GM19238 (cell line): ENCODE results near the gene SRP14.
A peak's percentile ranks its signal among the peaks of the same experiment; 100 is the strongest.

Experiments
- DNase-seq: peaks from one replicate; pipeline ENCODE4 v3.0.0; 2011; ENCODE audit warnings: low spot score; ENCODE audit not compliant: insufficient read length

Gene SRP14

DNA sequence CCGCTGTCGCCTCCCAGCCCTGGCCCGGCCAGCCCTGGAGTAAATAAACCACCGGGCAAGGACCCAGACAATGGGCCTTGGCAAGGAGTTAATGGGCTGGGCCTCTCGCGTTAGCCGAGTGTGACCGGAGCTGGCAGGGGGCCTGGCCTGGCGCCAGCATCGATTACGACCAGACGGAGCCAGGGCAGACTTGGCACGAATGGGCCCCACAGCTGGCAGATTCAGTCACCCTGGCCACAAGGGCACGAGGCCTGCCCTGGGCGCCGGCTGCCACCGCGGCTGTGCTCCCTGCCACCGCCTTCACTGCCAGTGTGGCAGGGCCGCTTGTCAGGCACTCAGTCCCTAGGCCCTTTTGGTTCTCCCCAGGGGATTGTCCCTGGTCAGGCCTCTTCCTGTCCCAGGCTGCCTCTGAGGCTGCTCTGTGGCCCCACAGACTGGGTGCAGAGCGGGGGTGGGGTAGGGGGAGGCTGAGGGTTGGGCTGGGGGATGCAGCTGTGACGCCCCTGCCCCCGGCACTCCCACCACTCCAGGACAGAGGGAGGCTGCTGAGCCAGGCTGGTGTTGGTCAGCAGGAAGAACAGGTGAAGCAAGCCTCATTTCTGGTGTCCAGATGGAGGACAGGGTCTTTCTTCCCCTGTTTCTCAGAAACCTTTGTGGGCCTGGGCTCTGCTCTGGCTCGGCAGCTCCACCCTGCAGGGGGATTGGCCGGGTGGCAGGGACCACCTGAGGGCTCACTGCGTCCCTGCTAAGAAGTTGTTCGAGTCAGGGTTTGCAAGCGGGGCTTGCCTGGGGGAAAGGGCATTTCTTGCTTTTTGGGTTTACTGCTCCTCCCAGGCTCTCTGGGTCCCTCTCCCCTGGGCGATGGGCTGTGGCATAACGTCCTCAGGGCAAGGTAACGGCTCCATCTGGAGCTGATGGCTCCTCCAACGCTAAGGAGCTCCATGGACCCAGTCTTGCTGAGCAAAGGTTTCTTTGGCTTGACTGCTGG is 30.5 kb upstream of the SRP14 start:
- peak; percentile 77 for DNase-seq

DNA sequence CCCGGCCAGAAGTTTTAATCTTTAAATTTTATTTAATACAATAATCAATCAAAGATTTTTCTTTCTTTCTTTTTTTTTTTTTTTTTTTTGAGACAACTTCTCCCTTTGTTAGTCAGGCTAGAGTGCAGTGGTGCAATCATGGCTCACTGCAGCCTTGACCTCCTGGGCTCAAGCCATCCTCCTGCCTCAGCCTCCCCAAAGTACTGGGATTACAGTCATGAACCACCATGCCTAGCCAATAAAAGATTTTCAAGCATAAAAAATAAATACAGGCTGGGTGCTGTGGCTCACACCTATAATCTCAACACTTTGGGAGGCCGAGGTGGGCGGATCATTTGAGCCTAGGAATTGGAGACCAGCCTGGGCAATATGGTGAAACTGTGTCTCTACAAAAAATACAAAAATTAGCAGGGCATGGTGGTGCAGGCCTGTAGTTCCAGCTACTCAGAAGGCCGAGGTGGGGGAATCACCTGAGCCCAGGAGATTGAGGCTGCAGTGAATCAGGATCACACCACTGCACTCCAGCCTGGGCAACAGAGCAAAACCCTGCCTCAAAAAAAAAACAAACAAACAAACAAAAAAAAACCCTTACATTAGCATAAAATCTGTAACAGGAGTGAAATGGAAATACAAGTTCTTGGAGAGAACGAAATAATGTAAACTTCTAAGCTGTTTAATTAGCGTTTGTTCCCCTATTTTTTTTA is 29.1 kb upstream of the SRP14 start:
- DNase-seq: no peak

DNA sequence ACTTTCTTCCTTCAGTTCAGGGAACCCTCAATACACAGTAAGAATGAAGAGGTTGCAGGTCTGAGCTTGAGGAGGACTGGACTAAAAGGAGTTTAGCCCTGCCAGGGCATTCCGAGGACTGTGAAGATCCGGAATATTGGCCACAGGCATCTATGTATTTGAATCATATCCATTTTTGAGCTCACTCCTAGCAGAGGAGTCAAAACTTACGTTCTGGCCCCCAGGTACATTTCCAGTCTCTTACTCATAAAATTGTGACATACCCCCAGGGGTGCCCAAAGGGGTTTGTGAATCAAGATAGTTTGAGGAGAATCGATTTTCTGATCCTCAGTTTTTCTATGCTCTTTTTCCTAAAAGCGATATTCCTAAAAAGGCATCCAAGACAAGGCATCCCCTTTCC is 27.6 kb upstream of the SRP14 start:
- DNase-seq: no peak

DNA sequence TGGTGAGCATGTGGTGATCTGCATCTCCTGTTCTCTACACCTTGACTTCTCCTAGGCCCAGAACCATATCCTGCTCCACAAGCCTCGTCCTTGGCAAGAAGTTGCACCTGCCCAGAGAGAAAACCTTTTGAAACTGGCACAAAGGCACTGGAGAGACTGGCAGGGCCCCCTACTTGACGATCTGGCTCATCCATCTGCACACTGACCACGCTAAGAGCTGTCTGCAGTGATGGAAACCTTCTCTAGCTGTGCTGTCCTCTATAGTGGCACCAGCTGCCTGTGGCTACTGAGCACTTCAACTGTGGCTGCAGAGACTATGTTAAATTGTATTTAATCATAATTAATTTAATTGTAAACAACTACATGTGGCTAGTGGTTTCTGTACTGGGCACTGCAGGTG is 26.2 kb upstream of the SRP14 start:
- no peak for DNase-seq

GRCh38 chr15:40064231-40064894 is 25.4 kb upstream of the SRP14 start:
- DNase-seq: no peak

DNA sequence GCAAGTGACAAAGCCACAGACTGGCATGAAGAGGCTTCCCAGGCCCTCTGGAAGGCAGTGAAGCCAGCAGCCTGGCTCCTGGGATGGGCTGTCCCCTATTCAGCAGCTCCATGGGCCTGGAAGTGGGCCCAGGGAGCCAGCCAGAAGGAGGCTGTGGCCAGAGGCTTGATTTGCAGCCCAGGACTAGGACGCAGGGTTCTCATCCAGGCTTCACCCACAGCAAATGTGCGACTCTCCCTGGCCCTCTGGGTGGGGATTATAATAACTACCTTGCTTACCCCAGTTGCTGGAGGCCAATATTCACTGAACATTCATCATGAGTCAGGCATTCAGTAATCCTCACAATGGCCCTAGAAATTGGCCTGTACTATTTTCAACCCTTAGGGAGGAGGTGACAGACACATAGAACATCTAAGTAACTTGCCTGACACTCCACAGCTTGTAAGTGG is 24.6 kb upstream of the SRP14 start:
- no peak for DNase-seq

GRCh38 chr15:40062816-40063562 is 24.0 kb upstream of the SRP14 start:
- no peak for DNase-seq

DNA sequence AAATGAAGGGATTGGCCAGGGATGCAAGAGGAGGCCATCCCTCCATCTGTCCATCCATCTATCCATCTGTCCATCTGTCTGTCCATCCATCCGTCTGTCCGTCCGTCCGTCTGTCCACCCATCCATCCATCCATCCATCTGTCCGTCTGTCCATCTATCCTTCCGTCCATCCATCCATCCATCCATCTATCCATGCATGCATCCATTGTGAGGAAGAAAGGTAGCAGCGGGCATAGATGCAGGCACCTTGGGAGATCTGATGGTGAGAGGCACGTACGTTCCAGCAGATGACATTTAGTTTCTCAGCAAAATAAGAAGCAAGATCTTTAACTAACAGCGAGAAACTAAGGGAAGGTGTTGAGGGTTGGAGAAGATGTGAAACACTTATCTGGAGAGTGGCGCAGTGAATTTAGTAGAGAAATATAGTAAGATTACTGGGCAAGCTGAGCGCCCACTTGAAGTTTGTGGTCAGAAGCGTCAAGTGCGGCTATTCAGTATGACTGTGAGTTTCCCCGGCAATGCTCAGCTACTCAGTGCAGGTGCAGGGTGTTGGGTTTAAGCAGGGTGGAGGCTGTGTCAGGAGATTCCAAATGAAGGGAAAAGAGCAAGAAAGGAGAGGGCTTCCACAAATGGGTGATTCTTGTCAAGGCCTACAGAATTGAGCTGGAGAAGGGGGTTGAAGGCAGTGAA is 22.4 kb upstream of the SRP14 start:
- no peak for DNase-seq

GRCh38 chr15:40060236-40060961 is 21.4 kb upstream of the SRP14 start:
- DNase-seq: no peak

DNA sequence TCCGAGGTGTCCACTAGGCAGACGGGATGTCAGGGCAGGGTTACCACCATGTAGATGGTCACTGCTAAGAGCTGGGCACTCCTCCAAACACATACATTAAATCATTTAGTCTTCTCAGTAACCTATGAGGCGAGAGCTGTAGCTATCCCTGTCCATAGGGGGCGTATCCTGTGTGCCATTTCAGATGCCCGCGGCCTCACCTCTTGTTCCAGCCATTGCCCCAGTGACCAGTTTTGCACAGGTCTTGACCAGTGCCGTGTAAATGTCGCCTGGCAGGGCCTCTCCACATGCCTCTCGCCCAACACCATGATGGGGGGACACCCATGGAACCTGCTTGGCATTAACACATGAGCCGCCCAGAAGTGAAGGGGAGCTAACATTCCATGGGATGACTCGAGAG is 20.8 kb upstream of the SRP14 start:
- no peak for DNase-seq

DNA sequence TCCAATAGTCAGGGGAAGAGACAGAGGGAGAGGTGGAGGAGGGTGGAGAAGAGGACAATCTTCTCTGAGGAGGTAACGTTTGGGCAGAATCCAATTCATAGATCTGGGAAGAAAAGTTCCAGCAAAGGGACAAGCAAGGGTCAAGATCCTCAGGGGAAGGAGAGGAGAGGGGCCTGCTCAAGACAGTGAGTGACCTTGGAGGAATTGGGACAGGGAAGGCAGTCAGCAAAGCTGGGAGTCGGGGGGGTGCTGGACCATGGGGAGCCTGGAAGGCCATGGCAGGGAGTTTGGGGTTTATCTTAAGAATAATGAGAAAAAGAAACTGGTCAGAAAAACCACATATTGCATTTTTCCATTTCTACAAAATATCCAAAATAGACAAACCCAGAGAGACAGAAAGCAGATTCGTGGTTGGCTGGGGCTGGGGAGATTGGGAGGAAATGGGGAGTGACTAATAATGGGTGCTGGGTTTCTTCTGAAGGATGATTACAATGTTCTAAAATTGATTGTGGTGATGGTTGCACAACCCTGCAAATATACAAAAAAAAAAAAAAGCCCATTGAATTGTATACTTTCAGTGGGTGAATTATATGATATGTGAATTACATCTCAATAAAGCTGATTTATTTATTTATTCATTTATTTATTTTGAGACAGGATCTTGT is 19.6 kb upstream of the SRP14 start:
- DNase-seq: no peak

DNA sequence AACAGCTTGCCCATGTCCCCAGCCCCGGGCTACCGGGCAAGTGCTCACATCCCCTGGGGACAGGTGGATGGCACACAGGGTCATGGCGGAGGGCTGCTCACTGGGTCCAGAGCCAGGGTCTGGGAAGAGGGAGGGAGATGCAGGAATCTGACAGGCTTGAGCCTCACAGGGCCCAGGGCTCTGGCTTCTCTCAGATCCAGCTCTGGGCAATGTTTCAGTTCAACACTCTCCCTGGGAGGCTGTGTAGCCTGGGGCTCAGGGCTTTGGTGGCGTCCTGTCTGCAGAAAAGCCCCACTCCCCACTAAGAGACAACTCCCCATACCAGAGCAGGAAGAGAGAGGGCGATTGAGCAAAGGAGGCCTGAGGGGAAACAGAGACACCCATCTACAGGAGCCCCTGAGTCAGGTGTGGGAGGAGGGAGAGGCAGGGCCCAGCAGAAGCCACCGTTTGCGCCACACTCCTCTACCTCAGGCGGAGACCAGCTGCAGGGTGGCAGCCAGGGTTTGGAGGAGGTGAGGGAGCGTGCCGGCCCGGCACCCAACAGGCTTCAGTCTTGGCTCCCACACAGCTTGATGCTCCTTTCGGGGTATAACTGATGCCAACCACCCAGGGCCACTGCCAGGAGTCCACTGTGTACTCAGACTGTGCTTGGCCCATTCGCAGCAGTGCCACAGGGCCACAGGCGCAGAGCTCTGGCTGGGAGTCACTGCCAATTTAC is 16.8 kb upstream of the SRP14 start:
- no peak for DNase-seq

- peak; percentile 64 for DNase-seq
Measured at GRCh38 chr15:40054855-40055575, 16.0 kb upstream of the SRP14 start.

- no peak for DNase-seq
Measured at GRCh38 chr15:40054605-40054854, 15.5 kb upstream of the SRP14 start.

DNA sequence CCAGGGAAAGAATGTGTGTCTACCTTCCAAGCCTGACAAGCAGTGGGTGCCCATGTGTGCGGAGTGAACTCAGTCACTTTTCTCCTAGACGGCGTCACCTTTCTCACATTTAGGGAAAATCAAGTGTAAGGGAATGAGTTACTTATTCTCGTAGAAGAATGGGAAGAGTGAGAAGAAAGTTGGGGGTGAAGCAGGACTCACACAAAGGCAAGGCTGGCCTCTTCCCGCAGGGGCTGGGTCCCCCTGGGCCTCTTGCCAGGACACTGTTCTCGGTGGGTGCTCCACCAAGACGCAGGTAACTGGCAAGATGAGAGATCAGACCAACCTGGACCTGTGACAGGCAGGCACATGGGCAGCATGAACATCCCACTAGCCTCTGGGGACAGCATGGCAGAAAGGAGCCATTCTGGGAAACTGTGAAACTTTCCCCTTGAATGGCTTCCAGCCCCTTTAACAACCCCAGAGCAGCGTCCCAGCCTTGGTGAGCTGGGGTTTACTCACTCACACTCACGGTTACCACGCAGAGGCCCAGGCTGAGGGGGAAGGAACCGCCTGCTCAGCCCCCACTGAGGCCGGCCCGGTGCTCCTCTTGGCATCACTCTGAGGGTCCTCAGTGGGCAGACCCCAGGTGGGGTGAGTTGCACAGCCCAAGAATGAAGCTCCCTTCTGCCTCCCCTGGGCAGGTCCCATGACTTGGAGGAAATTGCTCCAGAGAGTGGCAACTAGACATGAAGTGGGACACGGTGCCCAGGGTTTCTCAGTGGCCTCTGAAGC is 15.0 kb upstream of the SRP14 start:
- no peak for DNase-seq

DNA sequence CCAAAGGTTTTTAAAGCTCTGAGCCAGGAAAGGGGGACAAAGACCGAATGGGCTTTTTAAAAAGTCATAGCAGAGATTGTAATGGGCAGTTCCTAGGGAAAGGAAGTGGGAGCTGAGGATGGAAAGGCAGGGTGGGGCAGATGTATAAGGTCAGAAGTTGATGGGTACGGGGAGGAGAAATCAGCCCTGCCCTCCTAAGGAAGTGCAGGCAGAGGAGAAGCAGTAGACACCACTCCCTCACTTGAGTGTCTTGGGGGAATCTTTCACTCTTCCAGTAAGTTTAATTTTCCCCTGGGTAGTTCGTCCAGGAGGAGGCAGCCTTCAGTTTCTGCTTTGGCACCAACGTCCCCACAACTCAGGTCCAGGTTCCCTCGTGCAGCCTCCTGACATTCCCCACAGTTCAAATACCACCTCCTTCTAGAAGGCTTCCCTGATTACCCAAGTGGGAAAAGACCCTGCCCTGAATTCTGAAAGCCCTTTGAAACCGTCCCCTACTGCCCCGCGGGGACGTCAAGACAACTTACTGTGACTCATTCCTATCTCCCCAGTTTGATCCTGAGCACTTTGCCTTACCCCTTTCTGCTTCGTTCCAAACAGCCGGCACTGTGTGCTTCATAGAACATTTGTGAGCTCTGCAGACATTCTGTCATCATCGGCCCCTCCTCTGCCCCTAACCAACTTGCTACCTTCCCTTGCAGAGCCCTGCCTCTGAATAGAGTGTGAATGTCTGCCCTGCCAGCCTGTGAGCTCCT is 14.3 kb upstream of the SRP14 start:
- no peak for DNase-seq

DNA sequence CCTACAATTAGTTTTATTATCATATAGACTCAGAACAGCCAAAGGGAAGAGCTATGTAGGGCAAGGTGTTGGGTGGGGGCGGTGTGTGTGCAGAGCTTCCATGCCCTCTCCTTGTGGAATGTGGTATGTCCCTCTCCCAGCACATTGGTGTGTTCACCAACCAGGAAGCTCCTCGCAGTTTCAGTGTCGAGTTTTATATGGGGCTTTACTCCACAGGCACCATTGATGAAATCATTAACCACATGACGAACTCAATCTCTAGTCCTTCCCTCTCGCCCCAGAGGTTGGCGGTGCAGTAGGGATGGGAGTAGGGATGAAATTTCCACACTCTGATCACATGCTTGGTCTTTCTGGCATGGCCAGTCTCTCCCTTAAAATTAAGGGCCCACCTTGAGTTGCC is 13.6 kb upstream of the SRP14 start:
- DNase-seq: no peak
